GM21786 (cell line): ENCODE results near the gene CBLC.

Source experiments
- ATAC-seq: cut with Tn5 transposase; IDR thresholded peaks from one replicate; pipeline ENCODE4 v1.9.1; 2021; ENCODE audit not compliant: unreplicated experiment

The CBLC gene

GRCh38 chr19:44777715-44778347, at the start of gene CBLC:
Gene CBLC, plus strand, starts transcription at chr19:44777890. Its CDS starts 42 bp downstream, at chr19:44777932.
- no peak for ATAC-seq

- no peak for ATAC-seq
These were observed 49.5 kb upstream of the CBLC start for GRCh38 chr19:44728178-44728577.

- ATAC-seq: no peak
These were observed 48.1 kb upstream of the CBLC start for GRCh38 chr19:44729516-44730033.

- no peak for ATAC-seq
These were observed 46.6 kb upstream of the CBLC start for GRCh38 chr19:44731081-44731480.

GRCh38 chr19:44731622-44732021, 46.1 kb upstream of the CBLC start:
- no peak for ATAC-seq

- no peak for ATAC-seq
These were observed 45.3 kb upstream of the CBLC start for GRCh38 chr19:44732235-44733014.

- ATAC-seq: no peak
These were observed 43.3 kb upstream of the CBLC start for GRCh38 chr19:44734357-44734756.

- no peak for ATAC-seq
These were observed 42.7 kb upstream of the CBLC start for GRCh38 chr19:44735011-44735410.

- no peak for ATAC-seq
These were observed 40.2 kb upstream of the CBLC start for GRCh38 chr19:44737238-44738071.

- ATAC-seq: no peak
These were observed 39.6 kb upstream of the CBLC start for GRCh38 chr19:44738136-44738535.

GRCh38 chr19:44738603-44739558, 38.8 kb upstream of the CBLC start:
- no peak for ATAC-seq

- no peak for ATAC-seq
These were observed 37.3 kb upstream of the CBLC start for GRCh38 chr19:44740351-44740824.

GRCh38 chr19:44741258-44741731, 36.4 kb upstream of the CBLC start:
- no peak for ATAC-seq

GRCh38 chr19:44741841-44742329, 35.8 kb upstream of the CBLC start:
- no peak for ATAC-seq

- no peak for ATAC-seq
These were observed 35.2 kb upstream of the CBLC start for GRCh38 chr19:44742330-44743061.

GRCh38 chr19:44744871-44745332, 32.8 kb upstream of the CBLC start:
- ATAC-seq: no peak

GRCh38 chr19:44745341-44745831, 32.3 kb upstream of the CBLC start:
- no peak for ATAC-seq

- no peak for ATAC-seq
These were observed 31.6 kb upstream of the CBLC start for GRCh38 chr19:44745887-44746600.
